GM23248 (cell line): ENCODE data around the gene ABHD12. TPM values are rescaled to one million over a fixed set of nuclear protein-coding genes. Genes with fewer than 3 reads are reported as not detected.

Experiments
- DNase-seq: peaks from one replicate; pipeline ENCODE4 v3.0.0-alpha.2; 2015
- H2AFZ ChIP-seq: fragments of 200-600 bp; sonication (generic); 2 replicates; pipeline ENCODE4 v1.6.1; 2016; ENCODE audit warnings: antibody characterized with exemption
- H3F3A ChIP-seq: fragments of 200-600 bp; sonication (generic); 2 replicates; pipeline ENCODE4 v1.6.1; 2016; ENCODE audit warnings: mild to moderate bottlenecking, antibody characterized with exemption, mixed run types; ENCODE audit not compliant: insufficient read depth
- H3K27ac ChIP-seq: fragments of 200-600 bp; sonication (generic); 2 replicates; pipeline ENCODE4 v1.5.1; 2016; ENCODE audit warnings: mild to moderate bottlenecking
- H3K27me3 ChIP-seq: fragments of 200-600 bp; sonication (generic); replicated peaks from 2 replicates; pipeline ENCODE4 v1.6.1; 2016; ENCODE audit warnings: mild to moderate bottlenecking; ENCODE audit not compliant: insufficient read depth
- H3K36me3 ChIP-seq: fragments of 200-600 bp; sonication (generic); 2 replicates; pipeline ENCODE4 v1.6.1; 2016; ENCODE audit warnings: low read depth, mild to moderate bottlenecking
- H3K4me1 ChIP-seq: fragments of 200-600 bp; sonication (generic); 2 replicates; pipeline ENCODE4 v1.6.1; 2016; ENCODE audit warnings: mild to moderate bottlenecking; ENCODE audit not compliant: insufficient read depth
- H3K4me2 ChIP-seq: fragments of 200-600 bp; sonication (generic); one replicate; pipeline ENCODE4 v1.6.1; 2016; ENCODE audit warnings: mild to moderate bottlenecking; ENCODE audit not compliant: unreplicated experiment
- H3K4me3 ChIP-seq: fragments of 200-600 bp; sonication (generic); 2 replicates; pipeline ENCODE4 v1.5.1; 2016; ENCODE audit warnings: mild to moderate bottlenecking
- H3K79me2 ChIP-seq: fragments of 200-600 bp; sonication (generic); 2 replicates; pipeline ENCODE4 v1.6.1; 2016; ENCODE audit warnings: mild to moderate bottlenecking; ENCODE audit not compliant: insufficient read depth
- H3K9ac ChIP-seq: fragments of 200-600 bp; sonication (generic); 2 replicates; pipeline ENCODE4 v1.6.1; 2016; ENCODE audit warnings: mild to moderate bottlenecking
- H3K9me2 ChIP-seq: fragments of 200-600 bp; sonication (generic); 2 replicates; pipeline ENCODE4 v1.6.1; 2016; ENCODE audit warnings: mixed run types, mild to moderate bottlenecking, moderate library complexity; ENCODE audit not compliant: insufficient read depth
- H3K9me3 ChIP-seq: fragments of 200-600 bp; sonication (generic); one replicate; pipeline ENCODE4 v1.6.1; 2017; ENCODE audit warnings: low read depth
- H4K20me1 ChIP-seq: fragments of 200-600 bp; sonication (generic); 2 replicates; pipeline ENCODE4 v1.6.0; 2016; ENCODE audit not compliant: insufficient read depth
- EZH2 ChIP-seq: fragments of 200-600 bp; sonication (generic); IDR thresholded peaks from 2 replicates; pipeline ENCODE4 v1.6.1; 2018; ENCODE audit warnings: antibody characterized with exemption, mild to moderate bottlenecking; ENCODE audit not compliant: insufficient read depth, poor library complexity, severe bottlenecking
- EZH2phosphoT487 ChIP-seq: fragments of 200-600 bp; sonication (generic); IDR thresholded peaks from 2 replicates; pipeline ENCODE4 v1.6.1; 2018; ENCODE audit warnings: antibody characterized with exemption, moderate library complexity, mild to moderate bottlenecking, low read depth; ENCODE audit not compliant: insufficient read depth
- WGBS, 2 experiments: methylation state at CpG; one replicate each; pipeline ENCODE4 v1.1.6; 2015 to 2017; ENCODE audit warnings: low lambda C conversion rate in 2 of 2, low coverage in 1 of 2; ENCODE audit errors: missing lambda C conversion rate in 2 of 2; 5-methylcytosine and 5-hydroxymethylcytosine counted together
- in situ Hi-C: fragments of 300-500 bp; cut with MboI; formaldehyde crosslinking; loops from 2 replicates; pipeline ENCODE4 v1.15.0; 2020
- polyA plus RNA-seq: library from polyadenylated mRNA; unstranded; fragments of >200 nt; fragmentation: Nextera tagmentation; extraction: Ambion mirVana; gene quantifications from 2 replicates; pipeline ENCODE4 v1.2.1, GENCODE V29; 2016
- total RNA-seq: library from RNA; depleted of rRNA; stranded (reverse); fragments of >200 nt; shearing (Covaris generic); gene quantifications from 2 replicates; pipeline ENCODE4 v1.2.3, GENCODE V29; 2014

Gene ABHD12
- total and polyA plus RNA-seq, 2 experiments from 2014 or later, result 50.6 to 82.1 TPM

DNA sequence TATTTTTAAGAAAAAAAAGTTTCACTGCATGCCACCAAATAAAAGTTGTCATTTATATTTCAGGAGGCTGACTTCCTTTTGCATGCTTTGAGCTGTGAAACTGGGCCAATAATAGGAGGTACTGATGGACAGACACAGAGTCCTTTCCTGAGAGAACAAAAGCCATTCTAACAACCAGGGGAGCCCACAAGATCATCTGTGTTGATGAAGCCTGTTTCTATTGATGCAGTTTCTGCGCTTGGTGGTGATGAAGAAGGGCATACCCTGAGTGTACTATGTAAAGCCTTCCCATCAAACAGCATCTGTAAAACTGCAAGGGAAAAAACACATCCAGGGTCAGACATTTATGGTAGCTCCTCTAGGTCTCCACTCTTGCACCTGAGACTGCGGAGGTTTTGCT lies 34.8 kb downstream of the ABHD12 start:
- no peak for TF ChIP-seq EZH2phosphoT487
- TF ChIP-seq EZH2, result no peak

DNA sequence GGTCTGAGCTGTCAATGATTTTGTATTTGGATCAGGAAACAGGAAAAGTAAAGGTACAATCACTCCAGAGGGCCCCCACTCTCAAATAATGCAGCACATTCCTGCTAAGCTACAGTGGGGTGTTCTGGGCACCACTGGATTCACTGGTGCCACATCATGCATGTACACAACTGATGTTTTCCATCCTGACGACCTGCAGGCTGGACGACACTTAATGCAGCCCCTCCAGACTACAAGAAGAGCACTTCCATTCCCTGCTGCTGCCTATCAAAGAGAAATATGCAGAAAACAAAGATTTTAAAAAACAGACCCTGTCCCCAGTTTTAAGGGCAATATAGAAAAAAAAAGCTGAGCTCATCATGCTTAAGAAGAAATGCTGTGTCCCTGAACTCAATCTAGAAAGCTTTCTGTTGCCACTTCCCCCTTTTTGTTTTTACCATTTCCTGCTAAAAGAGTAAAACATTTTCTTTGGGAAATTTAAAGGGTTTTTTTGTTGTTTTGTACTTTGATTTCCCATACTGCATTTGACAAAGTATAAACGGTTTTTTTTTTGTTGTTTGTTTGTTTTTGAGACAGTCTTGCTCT lies 35.5 kb downstream of the ABHD12 start:
- Histone ChIP-seq H3K9me2 (no peaks in the 10 kb centered on the region), H3K79me2 (peaks cover 89% of the 10 kb centered on the region), H3K4me3 (no peak overlapping the region), H2AFZ (no peak overlapping the region), H3K9ac (no peak overlapping the region), H3K27ac (no peak overlapping the region), H3K36me3 (no peaks in the 10 kb centered on the region), H3K9me3 (no peaks in the 10 kb centered on the region), H3F3A (no peaks in the 10 kb centered on the region), H3K4me2 (no peak overlapping the region), H3K4me1 (no peaks in the 10 kb centered on the region), H4K20me1 (0 out of 2 replicates have a peak, but pooled peaks cover under 1% of the 10 kb centered on the region), H3K27me3 (no peaks in the 10 kb centered on the region)
- in situ Hi-C loops, result loop anchor here (25.0 kb wide), 1 partner anchor 807 kb away; no protein-coding TSS in a partner anchor
- DNase-seq, result no peak
- WGBS, 2 experiments, result 57 to 59% methylated on average over 3 of the region's 3 CpGs
- TF ChIP-seq EZH2phosphoT487 (no peak), EZH2 (no peak)

More for the DNA sequence above, 34.8 kb downstream of the ABHD12 start:
- Histone ChIP-seq H3K27me3 (no peaks in the 10 kb centered on the region), H3K4me2 (no peak overlapping the region), H3K4me3 (no peak overlapping the region), H2AFZ (no peak overlapping the region), H3K4me1 (no peaks in the 10 kb centered on the region), H3K9ac (no peak overlapping the region), H4K20me1 (no peaks in the 10 kb centered on the region), H3F3A (no peaks in the 10 kb centered on the region), H3K9me3 (no peaks in the 10 kb centered on the region), H3K27ac (no peak overlapping the region), H3K36me3 (no peaks in the 10 kb centered on the region), H3K9me2 (no peaks in the 10 kb centered on the region), H3K79me2 (peaks cover 94% of the 10 kb centered on the region)
- no peak for DNase-seq
- in situ Hi-C loops, result loop anchor here (25.0 kb wide), 1 partner anchor 806 kb away; no protein-coding TSS in a partner anchor
- 97 to 100% methylated on average over 2 of the region's 2 CpGs for WGBS, 2 experiments

DNA sequence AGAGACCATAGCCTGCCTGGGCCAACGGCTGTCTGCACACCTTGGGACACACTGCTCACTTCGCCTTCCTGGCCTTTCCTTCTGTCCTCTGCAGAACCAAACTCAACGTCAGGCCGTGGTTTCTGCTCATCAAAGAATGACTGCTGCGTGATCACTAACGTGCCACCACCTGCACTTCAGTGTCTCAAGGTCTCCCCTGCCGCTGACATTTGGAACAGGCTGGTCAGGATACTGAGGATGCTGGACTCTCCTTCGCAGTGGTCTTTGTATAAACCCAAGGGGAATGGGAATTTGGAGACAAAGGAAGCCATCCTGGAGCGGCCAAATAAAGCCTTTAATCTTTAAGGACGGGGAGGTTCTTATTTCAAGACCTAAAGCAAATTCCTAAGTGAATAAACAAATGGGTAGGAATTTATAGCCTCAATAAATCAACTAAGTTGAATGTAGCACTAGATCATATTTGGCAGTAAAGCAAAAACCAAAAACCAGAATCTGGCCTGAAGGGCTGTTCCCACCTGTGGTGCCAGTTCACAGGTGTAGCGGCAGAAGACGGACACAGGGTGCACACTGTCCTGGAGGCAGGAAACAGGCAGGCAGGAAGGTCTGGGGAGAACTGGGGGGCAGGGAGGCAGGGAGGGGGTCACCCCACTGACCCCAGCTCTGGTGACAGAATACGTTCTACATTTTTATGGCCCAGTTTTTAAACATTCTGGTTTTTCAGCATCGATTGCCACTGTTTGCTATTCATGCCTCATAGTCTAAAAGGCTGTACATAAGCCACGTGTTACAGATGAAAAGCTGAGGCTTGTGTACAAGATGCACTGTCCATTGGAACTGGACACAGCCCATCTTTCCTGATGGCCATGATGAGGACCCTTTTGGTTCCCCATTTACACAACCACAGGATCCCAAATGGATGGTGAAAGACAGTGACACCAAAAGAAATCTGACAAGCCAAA lies 36.6 kb downstream of the ABHD12 start:
- no peaks in the 10 kb centered on the region for H3K36me3 ChIP-seq
- H3K9me3 ChIP-seq, result no peaks in the 10 kb centered on the region
- H3F3A ChIP-seq, result no peaks in the 10 kb centered on the region
- 83 to 88% methylated on average over 15 of the region's 15 CpGs for WGBS, 2 experiments
- H3K4me2 ChIP-seq, result no peak overlapping the region
- H3K27ac ChIP-seq, result no peak overlapping the region
- no peak for DNase-seq
- peaks cover 4% of the 10 kb centered on the region; the same call in 1 of the 2 replicates for H4K20me1 ChIP-seq
- no peaks in the 10 kb centered on the region for H3K4me1 ChIP-seq
- H3K9ac ChIP-seq, result no peak overlapping the region
- in situ Hi-C loops, result loop anchor here (25.0 kb wide), 1 partner anchor 808 kb away; no protein-coding TSS in a partner anchor
- H3K9me2 ChIP-seq, result no peaks in the 10 kb centered on the region
- peaks cover 92% of the 10 kb centered on the region for H3K79me2 ChIP-seq
- no peak overlapping the region for H3K4me3 ChIP-seq
- TF ChIP-seq EZH2phosphoT487 (no peak), EZH2 (no peak)
- H3K27me3 ChIP-seq, result no peaks in the 10 kb centered on the region
- no peak overlapping the region for H2AFZ ChIP-seq

DNA sequence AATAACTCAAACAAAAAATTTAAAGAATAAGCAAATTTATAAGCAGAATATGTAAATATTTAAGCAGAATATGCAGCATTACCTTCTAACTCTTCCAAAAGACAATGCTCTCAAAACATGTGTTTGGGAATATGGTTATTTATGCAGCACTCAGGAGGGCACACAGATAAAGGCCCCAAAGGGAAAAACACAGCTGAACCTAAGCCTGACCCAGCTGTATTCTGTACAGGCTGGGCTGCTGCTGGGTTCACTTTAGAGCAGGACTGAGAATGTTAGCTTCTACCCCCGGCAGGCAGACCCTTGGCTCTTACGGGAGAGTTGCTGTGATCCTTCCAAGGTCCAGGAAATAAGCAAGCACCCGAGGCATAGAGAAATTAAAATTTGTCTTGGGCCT lies 37.3 kb downstream of the ABHD12 start:
- TF ChIP-seq EZH2, result no peak
- TF ChIP-seq EZH2phosphoT487, result no peak
- in situ Hi-C loops, result loop anchor here (25.0 kb wide), 1 partner anchor 809 kb away; no protein-coding TSS in a partner anchor
- Histone ChIP-seq H3K36me3 (no peaks in the 10 kb centered on the region), H3K4me1 (no peaks in the 10 kb centered on the region), H4K20me1 (peaks cover 4% of the 10 kb centered on the region; the same call in 1 of the 2 replicates), H3K9me3 (no peaks in the 10 kb centered on the region), H3K79me2 (peaks cover 88% of the 10 kb centered on the region), H3F3A (no peaks in the 10 kb centered on the region), H3K27ac (no peak overlapping the region), H3K9ac (no peak overlapping the region), H3K4me2 (no peak overlapping the region), H2AFZ (no peak overlapping the region), H3K27me3 (no peaks in the 10 kb centered on the region), H3K4me3 (no peak overlapping the region), H3K9me2 (no peaks in the 10 kb centered on the region)
- 70% methylated on average over 3 of the region's 3 CpGs for WGBS, 2 experiments
- no peak for DNase-seq
